OCI-LY3 (cell line): ENCODE data around the gene LAMA4.

Source experiments
- CTCF ChIP-seq: fragments of 200-600, 300-600 bp; sonication (generic); IDR thresholded peaks from 2 replicates; pipeline ENCODE4 v1.5.1; 2014; ENCODE audit warnings: antibody characterized with exemption, low read length, low read depth
- EZH2phosphoT487 ChIP-seq: fragments of 200-600 bp; shearing (Covaris generic); IDR thresholded peaks from 2 replicates; pipeline ENCODE4 v1.6.1; 2018; ENCODE audit warnings: antibody characterized with exemption, mixed run types, low read depth

GRCh38 chr6:112298021-112298745 lies 43.8 kb upstream of the LAMA4 start:
- no peak for TF ChIP-seq CTCF
- TF ChIP-seq EZH2phosphoT487 = no peak
